OCI-LY7 (cell line): Measurements from ENCODE around the gene C1orf159.

Source experiments
- EZH2phosphoT487 ChIP-seq: fragments of 200-600 bp; sonication (generic); IDR thresholded peaks from 2 replicates; pipeline ENCODE4 v1.6.1; 2018; ENCODE audit warnings: low read depth, borderline replicate concordance, mild to moderate bottlenecking, mixed run types, antibody characterized with exemption, low read length, moderate library complexity, mixed read lengths
- TF ChIP-seq, protein P1 (sequence below): fragments of 200-600 bp; sonication (generic); conservative IDR thresholded peaks from 2 replicates; pipeline ENCODE4 v1.5.1; 2014; ENCODE audit warnings: mild to moderate bottlenecking, antibody characterized with exemption, low read length, moderate library complexity, mixed read lengths

DNA sequence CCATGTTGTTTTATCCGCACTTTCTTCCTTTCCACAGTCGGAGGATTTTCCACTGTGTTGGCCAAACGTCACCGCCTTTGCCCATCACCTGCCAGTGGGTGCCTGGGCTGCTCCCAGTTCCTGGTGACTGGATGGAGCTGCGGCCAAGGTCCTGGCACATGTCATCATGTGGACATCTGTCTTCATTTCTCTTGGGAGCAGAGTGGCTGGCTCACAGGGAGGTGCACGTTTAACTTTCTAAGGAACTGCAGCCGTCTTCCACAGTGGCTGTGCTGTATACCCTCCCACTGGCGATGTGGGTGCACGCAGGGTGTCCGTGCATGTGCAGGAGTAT lies 22.3 kb downstream of the C1orf159 start:
- TF ChIP-seq, protein P1, sequence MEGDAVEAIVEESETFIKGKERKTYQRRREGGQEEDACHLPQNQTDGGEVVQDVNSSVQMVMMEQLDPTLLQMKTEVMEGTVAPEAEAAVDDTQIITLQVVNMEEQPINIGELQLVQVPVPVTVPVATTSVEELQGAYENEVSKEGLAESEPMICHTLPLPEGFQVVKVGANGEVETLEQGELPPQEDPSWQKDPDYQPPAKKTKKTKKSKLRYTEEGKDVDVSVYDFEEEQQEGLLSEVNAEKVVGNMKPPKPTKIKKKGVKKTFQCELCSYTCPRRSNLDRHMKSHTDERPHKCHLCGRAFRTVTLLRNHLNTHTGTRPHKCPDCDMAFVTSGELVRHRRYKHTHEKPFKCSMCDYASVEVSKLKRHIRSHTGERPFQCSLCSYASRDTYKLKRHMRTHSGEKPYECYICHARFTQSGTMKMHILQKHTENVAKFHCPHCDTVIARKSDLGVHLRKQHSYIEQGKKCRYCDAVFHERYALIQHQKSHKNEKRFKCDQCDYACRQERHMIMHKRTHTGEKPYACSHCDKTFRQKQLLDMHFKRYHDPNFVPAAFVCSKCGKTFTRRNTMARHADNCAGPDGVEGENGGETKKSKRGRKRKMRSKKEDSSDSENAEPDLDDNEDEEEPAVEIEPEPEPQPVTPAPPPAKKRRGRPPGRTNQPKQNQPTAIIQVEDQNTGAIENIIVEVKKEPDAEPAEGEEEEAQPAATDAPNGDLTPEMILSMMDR = no peak
- no peak for TF ChIP-seq EZH2phosphoT487
